HG03457 (cell line): ENCODE data around the gene RPS6KA5.
"Not testable (repeated sequence)": the region's sequence is repeated elsewhere in the genome, so short reads cannot be mapped to it uniquely, and the experiment has no call there.

Source experiments
- ATAC-seq: cut with Tn5 transposase; IDR thresholded peaks from one replicate; pipeline ENCODE4 v1.9.1; 2021; ENCODE audit warnings: moderate number of reproducible peaks; ENCODE audit not compliant: unreplicated experiment

The RPS6KA5 gene

GRCh38 chr14:91067186-91067585, 6.7 kb upstream of the RPS6KA5 start:
- no peak for ATAC-seq

- ATAC-seq = no peak
Measured at GRCh38 chr14:91065266-91065665, 4.8 kb upstream of the RPS6KA5 start.

GRCh38 chr14:91063119-91063518, 2.7 kb upstream of the RPS6KA5 start:
- no peak for ATAC-seq

- no peak for ATAC-seq
Measured at GRCh38 chr14:91062600-91062999, 2.2 kb upstream of the RPS6KA5 start.

- ATAC-seq = no peak
Measured at GRCh38 chr14:91061056-91061887, 831 bp upstream of the RPS6KA5 start.

- peak; percentile 16 for ATAC-seq
Measured at GRCh38 chr14:91059576-91060350, 678 bp downstream of the RPS6KA5 start.

GRCh38 chr14:91058042-91058581, 2.3 kb downstream of the RPS6KA5 start:
- ATAC-seq = no peak

- no peak for ATAC-seq
Measured at GRCh38 chr14:91056361-91056760, 4.1 kb downstream of the RPS6KA5 start.

GRCh38 chr14:91055016-91055415, 5.4 kb downstream of the RPS6KA5 start:
- ATAC-seq = no peak

- no peak for ATAC-seq
Measured at GRCh38 chr14:91048676-91049075, 11.8 kb downstream of the RPS6KA5 start.

GRCh38 chr14:91048265-91048664, 12.2 kb downstream of the RPS6KA5 start:
- no peak for ATAC-seq

GRCh38 chr14:91047174-91047753, 13.2 kb downstream of the RPS6KA5 start:
- ATAC-seq = no peak

GRCh38 chr14:91046488-91047072, 13.9 kb downstream of the RPS6KA5 start:
- ATAC-seq = no peak

GRCh38 chr14:91041450-91041849, 19.0 kb downstream of the RPS6KA5 start:
- no peak for ATAC-seq

GRCh38 chr14:91040545-91040944, 19.9 kb downstream of the RPS6KA5 start:
- ATAC-seq = no peak

- no peak for ATAC-seq
Measured at GRCh38 chr14:91038439-91038838, 22.0 kb downstream of the RPS6KA5 start.

- no peak for ATAC-seq
Measured at GRCh38 chr14:91036741-91037469, 23.5 kb downstream of the RPS6KA5 start.

GRCh38 chr14:91035855-91036254, 24.6 kb downstream of the RPS6KA5 start:
- ATAC-seq = no peak

GRCh38 chr14:91034379-91034778, 26.1 kb downstream of the RPS6KA5 start:
- not testable (repeated sequence) for ATAC-seq

- ATAC-seq = no peak
Measured at GRCh38 chr14:91032248-91032647, 28.2 kb downstream of the RPS6KA5 start.
